Stimulated activated CD4-positive, alpha-beta T cell treated with anti-CD3 and anti-CD28 coated beads, TNF-alpha, amount 100 ng/mL, for 48 hours (primary cell): ENCODE results near the gene TNFRSF12A.

Experiments used
- DNase-seq, 3 donors: peaks; one replicate each; pipeline ENCODE4 v3.0.0-alpha.2; 2020; ENCODE audit warnings: low read depth in 3 of 3

TNFRSF12A gene

GRCh38 chr16:3026609-3027488 lies 6.7 kb downstream of the TNFRSF12A start:
- no peak for DNase-seq

GRCh38 chr16:3027489-3027795 lies 7.3 kb downstream of the TNFRSF12A start:
- DNase-seq, result no peak

GRCh38 chr16:3027983-3028715 lies 8.0 kb downstream of the TNFRSF12A start:
- peak; percentile 77 to 90 (median 83) for DNase-seq

GRCh38 chr16:3028716-3029319 lies 8.7 kb downstream of the TNFRSF12A start:
- DNase-seq, result no peak

- peak in 1 of 3 donors; percentile 29 for DNase-seq
Measured at GRCh38 chr16:3029491-3030221, 9.5 kb downstream of the TNFRSF12A start.

GRCh38 chr16:3030222-3031212 lies 10.3 kb downstream of the TNFRSF12A start:
- no peak for DNase-seq

GRCh38 chr16:3032624-3033023 lies 12.5 kb downstream of the TNFRSF12A start:
- no peak for DNase-seq

- DNase-seq, result no peak
Measured at GRCh38 chr16:3035289-3035971, 15.3 kb downstream of the TNFRSF12A start.

- no peak for DNase-seq
Measured at GRCh38 chr16:3035972-3036725, 16.0 kb downstream of the TNFRSF12A start.

GRCh38 chr16:3036726-3037315 lies 16.7 kb downstream of the TNFRSF12A start, which contains the start of gene BICDL2:
Gene BICDL2 (minus strand): TSS chr16:3036944. CDS start chr16:3035496, 1,448 bp downstream.
- no peak for DNase-seq

GRCh38 chr16:3038256-3038655 lies 18.1 kb downstream of the TNFRSF12A start:
- no peak for DNase-seq

- no peak for DNase-seq
Measured at GRCh38 chr16:3038896-3039295, 18.7 kb downstream of the TNFRSF12A start.

- DNase-seq, result no peak
Measured at GRCh38 chr16:3042376-3042775, 22.2 kb downstream of the TNFRSF12A start.

- DNase-seq, result no peak
Measured at GRCh38 chr16:3044708-3045107, 24.5 kb downstream of the TNFRSF12A start.

- no peak for DNase-seq
Measured at GRCh38 chr16:3045758-3046640, 25.8 kb downstream of the TNFRSF12A start, which contains the start of gene MMP25. Gene MMP25 (plus strand): TSS chr16:3046561. CDS start chr16:3046918, 357 bp downstream.

GRCh38 chr16:3046641-3047386 lies 26.6 kb downstream of the TNFRSF12A start:
- no peak for DNase-seq

GRCh38 chr16:3047387-3047720 lies 27.2 kb downstream of the TNFRSF12A start:
- no peak for DNase-seq
